ENCODE results near the gene PIK3CA. TPM values are rescaled to one million over a fixed set of nuclear protein-coding genes. Genes with fewer than 3 reads are reported as not detected.

Gene PIK3CA
- total RNA-seq, 4 donors from 2014 or later = 7.3 to 12.4 (median 10.9) TPM

DNA sequence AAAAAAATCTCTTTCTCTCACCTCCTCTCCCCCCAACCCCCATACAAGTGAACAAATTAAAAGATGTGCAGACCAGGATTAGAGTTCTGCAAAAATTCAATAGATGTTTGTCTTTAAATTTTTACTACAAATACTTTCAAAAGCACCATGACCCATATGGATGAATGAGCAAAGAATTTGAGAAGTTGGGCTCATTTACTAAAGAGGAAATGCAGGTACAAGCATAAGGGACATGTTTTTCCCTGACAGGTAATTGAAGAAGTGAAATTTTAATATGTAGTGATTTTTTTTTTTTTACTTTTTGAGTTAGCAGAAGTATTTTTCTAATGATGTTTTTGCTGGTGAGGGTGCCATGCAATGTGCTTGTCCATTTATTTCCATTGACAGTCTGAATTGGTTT is 15.3 kb downstream of the PIK3CA start:
- no peaks in the 10 kb centered on the region for H3K9me3 ChIP-seq
- H3K36me3 ChIP-seq = no peaks in the 10 kb centered on the region
- no peaks in the 10 kb centered on the region for H3K27me3 ChIP-seq
- TF ChIP-seq POLR2A (IDR thresholded peaks at IDR 0.05) = no peak
- TF ChIP-seq, protein P1, sequence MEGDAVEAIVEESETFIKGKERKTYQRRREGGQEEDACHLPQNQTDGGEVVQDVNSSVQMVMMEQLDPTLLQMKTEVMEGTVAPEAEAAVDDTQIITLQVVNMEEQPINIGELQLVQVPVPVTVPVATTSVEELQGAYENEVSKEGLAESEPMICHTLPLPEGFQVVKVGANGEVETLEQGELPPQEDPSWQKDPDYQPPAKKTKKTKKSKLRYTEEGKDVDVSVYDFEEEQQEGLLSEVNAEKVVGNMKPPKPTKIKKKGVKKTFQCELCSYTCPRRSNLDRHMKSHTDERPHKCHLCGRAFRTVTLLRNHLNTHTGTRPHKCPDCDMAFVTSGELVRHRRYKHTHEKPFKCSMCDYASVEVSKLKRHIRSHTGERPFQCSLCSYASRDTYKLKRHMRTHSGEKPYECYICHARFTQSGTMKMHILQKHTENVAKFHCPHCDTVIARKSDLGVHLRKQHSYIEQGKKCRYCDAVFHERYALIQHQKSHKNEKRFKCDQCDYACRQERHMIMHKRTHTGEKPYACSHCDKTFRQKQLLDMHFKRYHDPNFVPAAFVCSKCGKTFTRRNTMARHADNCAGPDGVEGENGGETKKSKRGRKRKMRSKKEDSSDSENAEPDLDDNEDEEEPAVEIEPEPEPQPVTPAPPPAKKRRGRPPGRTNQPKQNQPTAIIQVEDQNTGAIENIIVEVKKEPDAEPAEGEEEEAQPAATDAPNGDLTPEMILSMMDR (IDR thresholded peaks at IDR 0.05) = no peak
- H3K4me3 ChIP-seq = no peak overlapping the region
- H3K27ac ChIP-seq = no peak overlapping the region
- no peaks in the 10 kb centered on the region for H3K4me1 ChIP-seq
- DNase-seq = no peak

DNA sequence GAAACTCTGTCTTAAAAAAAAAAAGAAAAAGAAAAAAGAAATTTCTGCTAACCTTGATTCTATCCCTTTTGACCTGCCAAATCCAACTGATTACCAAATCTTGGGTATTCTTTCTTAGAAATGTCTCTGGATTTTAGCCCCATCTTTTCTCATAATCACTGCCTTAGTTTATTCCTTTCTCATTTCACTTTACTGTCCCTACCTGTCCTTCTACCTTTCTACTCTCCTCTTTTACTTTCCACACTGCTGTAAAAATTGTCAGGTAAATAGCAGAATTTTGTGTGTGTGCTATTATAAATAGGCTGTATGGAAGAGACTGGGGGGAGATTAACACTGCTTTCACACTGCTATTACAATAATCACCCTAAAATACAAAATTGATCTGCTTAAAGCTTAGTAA is 16.7 kb downstream of the PIK3CA start:
- no peak for TF ChIP-seq POLR2A (IDR thresholded peaks at IDR 0.05)
- TF ChIP-seq, protein P1 (IDR thresholded peaks at IDR 0.05) = no peak
- Histone ChIP-seq H3K36me3 (no peaks in the 10 kb centered on the region), H3K9me3 (no peaks in the 10 kb centered on the region), H3K4me1 (no peaks in the 10 kb centered on the region), H3K27ac (no peak overlapping the region), H3K27me3 (no peaks in the 10 kb centered on the region), H3K4me3 (no peak overlapping the region)
- no peak for DNase-seq

DNA sequence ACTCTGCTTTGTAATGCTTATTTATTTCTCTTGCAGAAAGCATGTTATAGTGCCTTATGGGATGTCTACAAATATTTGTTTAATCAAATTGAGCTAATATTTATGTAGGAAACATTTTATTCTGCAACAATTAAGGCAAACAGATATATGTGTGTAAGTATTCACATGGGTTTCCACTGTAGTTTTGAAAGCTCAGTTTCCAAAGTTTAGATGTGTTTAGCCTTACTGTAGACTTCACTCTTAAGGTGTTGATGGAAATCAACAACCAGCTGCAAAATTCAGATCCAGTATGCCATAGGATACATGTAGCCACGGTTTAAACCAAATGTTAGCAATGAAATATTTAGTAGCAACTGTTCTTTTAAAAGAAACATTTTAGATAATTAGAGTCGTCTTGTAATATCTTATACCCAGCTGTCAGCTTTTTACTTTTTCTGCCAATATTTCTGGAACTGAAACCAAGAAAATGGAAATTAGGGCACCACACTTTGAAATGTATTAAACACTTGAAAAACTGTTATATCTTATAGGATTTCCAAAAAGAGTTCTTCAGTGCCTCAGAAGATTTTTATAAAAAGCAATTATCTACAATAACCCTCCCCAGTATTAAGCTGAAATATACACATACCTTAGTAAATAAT is 18.5 kb downstream of the PIK3CA start:
- H3K9me3 ChIP-seq = no peaks in the 10 kb centered on the region
- no peak for DNase-seq
- H3K36me3 ChIP-seq = no peaks in the 10 kb centered on the region
- no peak overlapping the region for H3K4me3 ChIP-seq
- H3K27ac ChIP-seq = no peak overlapping the region
- no peak for TF ChIP-seq POLR2A (IDR thresholded peaks at IDR 0.05)
- TF ChIP-seq, protein P1 (IDR thresholded peaks at IDR 0.05) = no peak
- H3K27me3 ChIP-seq = no peaks in the 10 kb centered on the region
- no peaks in the 10 kb centered on the region for H3K4me1 ChIP-seq

DNA sequence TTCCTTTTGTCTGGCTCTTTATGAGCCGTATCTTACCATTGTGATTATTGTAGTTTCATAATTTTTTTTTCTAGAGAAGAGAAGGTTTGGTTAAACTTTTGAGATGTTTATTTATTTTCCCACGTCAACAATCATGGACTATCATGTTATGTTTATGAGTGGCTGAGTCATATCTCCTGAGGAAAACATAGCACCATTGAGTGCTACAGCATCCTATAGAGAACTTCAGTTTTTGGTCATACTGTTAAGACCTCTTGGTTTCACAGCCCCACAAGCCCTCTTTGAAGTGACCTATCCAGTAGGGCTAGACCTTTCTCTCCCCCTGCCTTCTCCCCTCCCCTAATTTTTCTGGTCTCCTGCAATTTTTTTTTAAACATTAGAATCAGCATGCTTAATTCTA is 20.8 kb downstream of the PIK3CA start:
- H3K27me3 ChIP-seq = no peaks in the 10 kb centered on the region
- H3K4me1 ChIP-seq = no peaks in the 10 kb centered on the region
- DNase-seq = no peak
- no peaks in the 10 kb centered on the region for H3K9me3 ChIP-seq
- no peak overlapping the region for H3K27ac ChIP-seq
- no peaks in the 10 kb centered on the region for H3K36me3 ChIP-seq
- TF ChIP-seq POLR2A (IDR thresholded peaks at IDR 0.05) = no peak
- TF ChIP-seq, protein P1 (IDR thresholded peaks at IDR 0.05) = no peak
- no peak overlapping the region for H3K4me3 ChIP-seq

DNA sequence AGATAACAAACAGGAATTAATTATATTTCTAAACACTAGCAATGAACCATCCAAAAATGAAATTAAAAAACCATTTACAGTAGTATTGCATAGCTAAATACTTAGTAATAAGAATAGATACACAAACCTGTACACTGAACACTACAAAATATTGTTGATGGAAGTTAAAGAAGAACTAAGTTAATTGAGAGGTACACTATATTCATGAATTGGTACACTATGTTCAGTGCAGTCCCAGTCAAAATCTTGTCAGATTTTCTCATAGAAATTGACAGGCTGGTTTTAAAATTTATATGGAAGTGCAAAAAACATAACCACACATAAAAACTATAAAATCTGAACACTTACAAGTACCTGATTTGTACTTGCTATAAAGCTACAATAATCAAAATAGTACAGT is 24.4 kb downstream of the PIK3CA start:
- Histone ChIP-seq H3K27ac (no peak overlapping the region), H3K27me3 (no peaks in the 10 kb centered on the region), H3K4me3 (no peak overlapping the region), H3K4me1 (no peaks in the 10 kb centered on the region), H3K9me3 (no peaks in the 10 kb centered on the region), H3K36me3 (no peaks in the 10 kb centered on the region)
- no peak for DNase-seq
- TF ChIP-seq, protein P1 (IDR thresholded peaks at IDR 0.05) = no peak
- TF ChIP-seq POLR2A (IDR thresholded peaks at IDR 0.05) = no peak

DNA sequence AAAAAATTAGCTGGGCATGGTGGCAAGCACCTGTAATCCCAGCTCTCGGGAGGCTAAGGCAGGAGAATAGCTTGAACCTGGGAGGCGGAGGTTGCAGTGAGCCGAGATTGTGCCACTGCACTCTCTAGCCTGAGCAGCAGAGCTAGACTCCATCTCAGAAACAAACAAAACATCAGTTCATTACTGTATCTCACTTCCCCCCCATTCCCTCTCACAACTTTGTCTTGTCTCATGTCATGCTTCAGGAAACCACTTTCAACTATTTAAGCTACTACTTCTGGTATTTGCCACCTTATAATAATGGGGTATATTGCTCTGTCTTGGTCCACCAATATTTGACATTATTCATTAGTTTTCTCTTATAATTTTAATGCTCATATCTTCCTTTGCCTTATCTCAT is 26.2 kb downstream of the PIK3CA start:
- no peak overlapping the region for H3K27ac ChIP-seq
- H3K4me3 ChIP-seq = no peak overlapping the region
- no peaks in the 10 kb centered on the region for H3K36me3 ChIP-seq
- no peak for TF ChIP-seq POLR2A (IDR thresholded peaks at IDR 0.05)
- TF ChIP-seq, protein P1 (IDR thresholded peaks at IDR 0.05) = no peak
- no peaks in the 10 kb centered on the region for H3K4me1 ChIP-seq
- no peaks in the 10 kb centered on the region for H3K27me3 ChIP-seq
- H3K9me3 ChIP-seq = no peaks in the 10 kb centered on the region
- no peak for DNase-seq
